GM21360 (cell line): ENCODE measurements around the gene ENPP1.
"Not testable (repeated sequence)": the region's sequence is repeated elsewhere in the genome, so short reads cannot be mapped to it uniquely, and the experiment has no call there.

Experiments
- ATAC-seq: cut with Tn5 transposase; IDR thresholded peaks from one replicate; pipeline ENCODE4 v1.9.1; 2021; ENCODE audit warnings: mild to moderate bottlenecking, moderate library complexity; ENCODE audit not compliant: unreplicated experiment

Gene ENPP1

GRCh38 chr6:131828080-131828479 is 20.3 kb downstream of the ENPP1 start:
- ATAC-seq = no peak

GRCh38 chr6:131828951-131829350 is 21.1 kb downstream of the ENPP1 start:
- ATAC-seq = no peak

- ATAC-seq = no peak
Measured at GRCh38 chr6:131831392-131831791, 23.6 kb downstream of the ENPP1 start.

- ATAC-seq = no peak
Measured at GRCh38 chr6:131831886-131832285, 24.1 kb downstream of the ENPP1 start.

GRCh38 chr6:131832363-131832762 is 24.5 kb downstream of the ENPP1 start:
- ATAC-seq = no peak

GRCh38 chr6:131838051-131838450 is 30.2 kb downstream of the ENPP1 start:
- no peak for ATAC-seq

- no peak for ATAC-seq
Measured at GRCh38 chr6:131839388-131839787, 31.6 kb downstream of the ENPP1 start.

GRCh38 chr6:131840441-131840840 is 32.6 kb downstream of the ENPP1 start:
- ATAC-seq = no peak

- no peak for ATAC-seq
Measured at GRCh38 chr6:131840936-131841583, 33.2 kb downstream of the ENPP1 start.

GRCh38 chr6:131843768-131844167 is 35.9 kb downstream of the ENPP1 start:
- ATAC-seq = no peak

- no peak for ATAC-seq
Measured at GRCh38 chr6:131844243-131844841, 36.5 kb downstream of the ENPP1 start.

- no peak for ATAC-seq
Measured at GRCh38 chr6:131846023-131846663, 38.3 kb downstream of the ENPP1 start.

GRCh38 chr6:131846905-131847304 is 39.1 kb downstream of the ENPP1 start:
- ATAC-seq = no peak

- no peak for ATAC-seq
Measured at GRCh38 chr6:131849799-131850198, 42.0 kb downstream of the ENPP1 start.

GRCh38 chr6:131851049-131851769 is 43.4 kb downstream of the ENPP1 start:
- ATAC-seq = no peak

GRCh38 chr6:131852200-131852599 is 44.4 kb downstream of the ENPP1 start:
- ATAC-seq = no peak

- no peak for ATAC-seq
Measured at GRCh38 chr6:131854803-131855202, 47.0 kb downstream of the ENPP1 start.

- ATAC-seq = no peak
Measured at GRCh38 chr6:131858765-131859415, 51.1 kb downstream of the ENPP1 start.

GRCh38 chr6:131859658-131860057 is 51.8 kb downstream of the ENPP1 start:
- ATAC-seq = not testable (repeated sequence)

- ATAC-seq = no peak
Measured at GRCh38 chr6:131861381-131861780, 53.6 kb downstream of the ENPP1 start.

GRCh38 chr6:131862476-131862875 is 54.7 kb downstream of the ENPP1 start:
- no peak for ATAC-seq
